ENCODE data around the gene MAGEB2.

MAGEB2 gene

DNA sequence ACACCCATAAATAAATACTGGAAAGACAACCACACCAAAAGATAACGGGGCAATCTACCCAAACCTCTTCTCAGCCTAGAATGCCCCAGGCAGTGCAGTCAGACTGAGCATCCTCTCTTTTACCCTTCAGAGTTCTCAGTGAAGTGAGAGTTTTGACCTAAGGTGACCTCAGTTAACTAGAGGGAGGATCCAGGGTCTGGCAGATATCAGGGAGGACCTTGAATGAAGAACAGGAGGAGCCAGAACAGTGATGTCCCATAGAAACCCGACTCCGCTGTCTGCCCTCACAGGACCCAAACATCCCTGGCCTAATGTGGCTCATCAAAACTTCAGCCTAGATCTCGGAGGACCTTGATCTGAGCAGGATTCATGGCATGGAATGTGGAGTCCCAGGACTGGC, 15.0 kb downstream of the MAGEB2 start, which contains the start of gene MAGEB3:
MAGEB3 (plus strand) TSS at position 263 of the 400 bp plus-strand sequence. CDS start 5,268 bp downstream, outside the sequence.
- H3K4me1 ChIP-seq (ENCODE audit: insufficient read depth, low read length, poor library complexity, severe bottlenecking): no peaks in the 10 kb centered on the region
- no peaks in the 10 kb centered on the region for H3K79me2 ChIP-seq (ENCODE audit: insufficient read depth, low read length)
- no peak within 1 kb of the TSS for H3K4me2 ChIP-seq (ENCODE audit: low read depth, low read length, poor library complexity, severe bottlenecking)
- no peak for TF ChIP-seq EZH2phosphoT487 (IDR thresholded peaks at IDR 0.05; ENCODE audit: borderline replicate concordance)
- TF ChIP-seq, protein P1, sequence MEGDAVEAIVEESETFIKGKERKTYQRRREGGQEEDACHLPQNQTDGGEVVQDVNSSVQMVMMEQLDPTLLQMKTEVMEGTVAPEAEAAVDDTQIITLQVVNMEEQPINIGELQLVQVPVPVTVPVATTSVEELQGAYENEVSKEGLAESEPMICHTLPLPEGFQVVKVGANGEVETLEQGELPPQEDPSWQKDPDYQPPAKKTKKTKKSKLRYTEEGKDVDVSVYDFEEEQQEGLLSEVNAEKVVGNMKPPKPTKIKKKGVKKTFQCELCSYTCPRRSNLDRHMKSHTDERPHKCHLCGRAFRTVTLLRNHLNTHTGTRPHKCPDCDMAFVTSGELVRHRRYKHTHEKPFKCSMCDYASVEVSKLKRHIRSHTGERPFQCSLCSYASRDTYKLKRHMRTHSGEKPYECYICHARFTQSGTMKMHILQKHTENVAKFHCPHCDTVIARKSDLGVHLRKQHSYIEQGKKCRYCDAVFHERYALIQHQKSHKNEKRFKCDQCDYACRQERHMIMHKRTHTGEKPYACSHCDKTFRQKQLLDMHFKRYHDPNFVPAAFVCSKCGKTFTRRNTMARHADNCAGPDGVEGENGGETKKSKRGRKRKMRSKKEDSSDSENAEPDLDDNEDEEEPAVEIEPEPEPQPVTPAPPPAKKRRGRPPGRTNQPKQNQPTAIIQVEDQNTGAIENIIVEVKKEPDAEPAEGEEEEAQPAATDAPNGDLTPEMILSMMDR (conservative IDR thresholded peaks at IDR 0.05; ENCODE audit: low read length): no peak
- no peak within 1 kb of the TSS for H2AFZ ChIP-seq (ENCODE audit: low read length)
- no peaks in the 10 kb centered on the region for H3K9me3 ChIP-seq (ENCODE audit: insufficient read depth, low read depth, low read length)
- no peak within 1 kb of the TSS for H3K4me3 ChIP-seq (ENCODE audit: low read length, poor library complexity, severe bottlenecking)
- H3K9ac ChIP-seq (ENCODE audit: low read depth, low read length, poor library complexity, severe bottlenecking): no peak within 1 kb of the TSS
- no peaks in the 10 kb centered on the region for H4K20me1 ChIP-seq (ENCODE audit: insufficient read depth, low read length, poor library complexity, severe bottlenecking)
- no peaks in the 10 kb centered on the region for H3F3A ChIP-seq (ENCODE audit: low read depth)
- H3K27me3 ChIP-seq (ENCODE audit: insufficient read depth, low read length, poor library complexity, severe bottlenecking): no peaks in the 10 kb centered on the region
- no peaks in the 10 kb centered on the region for H3K36me3 ChIP-seq (ENCODE audit: insufficient read depth, low read length)
- H3K9me2 ChIP-seq (replicated peaks; ENCODE audit: low read depth, low read length): no peaks in the 10 kb centered on the region

DNA sequence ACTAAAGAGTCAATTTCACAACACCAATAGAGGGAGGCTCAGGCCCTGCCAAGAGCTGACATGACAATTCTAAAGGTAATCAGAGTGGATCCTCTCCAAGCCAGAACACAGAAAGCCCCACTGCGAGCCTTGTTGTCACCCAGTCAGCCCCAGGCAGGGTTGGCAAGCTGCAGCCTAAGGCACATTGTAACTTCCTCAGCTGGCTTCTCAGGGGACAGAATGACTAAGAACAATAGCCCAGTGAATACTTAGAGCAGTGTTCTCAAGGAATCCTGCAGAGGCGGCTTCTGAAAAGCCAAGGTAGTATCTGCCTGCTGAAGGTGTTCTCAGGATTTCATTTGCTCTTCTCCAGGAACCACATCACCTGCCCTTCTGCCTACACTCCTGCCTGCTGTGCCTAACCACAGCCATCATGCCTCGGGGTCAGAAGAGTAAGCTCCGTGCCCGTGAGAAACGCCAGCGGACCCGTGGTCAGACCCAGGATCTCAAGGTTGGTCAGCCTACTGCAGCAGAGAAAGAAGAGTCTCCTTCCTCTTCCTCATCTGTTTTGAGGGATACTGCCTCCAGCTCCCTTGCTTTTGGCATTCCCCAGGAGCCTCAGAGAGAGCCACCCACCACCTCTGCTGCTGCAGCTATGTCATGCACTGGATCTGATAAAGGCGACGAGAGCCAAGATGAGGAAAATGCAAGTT, 26.5 kb downstream of the MAGEB2 start, which contains the start of gene MAGEB4:
MAGEB4 (plus strand) TSS at position 277 of the 692 bp plus-strand sequence; CDS start at position 413, 136 bp downstream.
- H3F3A ChIP-seq (ENCODE audit: low read depth): no peaks in the 10 kb centered on the region
- H3K9me2 ChIP-seq (replicated peaks; ENCODE audit: low read depth, low read length): no peaks in the 10 kb centered on the region
- no peaks in the 10 kb centered on the region for H3K9me3 ChIP-seq (ENCODE audit: insufficient read depth, low read depth, low read length)
- peak within 1 kb of the TSS; percentile 39; the same call in 1 of the 2 replicates for H2AFZ ChIP-seq (ENCODE audit: low read length)
- no peak for TF ChIP-seq EZH2phosphoT487 (IDR thresholded peaks at IDR 0.05; ENCODE audit: borderline replicate concordance)
- TF ChIP-seq, protein P1 (conservative IDR thresholded peaks at IDR 0.05; ENCODE audit: low read length): no peak
- no peaks in the 10 kb centered on the region for H3K79me2 ChIP-seq (ENCODE audit: insufficient read depth, low read length)
- no peak within 1 kb of the TSS for H3K4me2 ChIP-seq (ENCODE audit: low read depth, low read length, poor library complexity, severe bottlenecking)
- H3K4me3 ChIP-seq (ENCODE audit: low read length, poor library complexity, severe bottlenecking): no peak within 1 kb of the TSS
- H4K20me1 ChIP-seq (ENCODE audit: insufficient read depth, low read length, poor library complexity, severe bottlenecking): no peaks in the 10 kb centered on the region
- no peaks in the 10 kb centered on the region for H3K27me3 ChIP-seq (ENCODE audit: insufficient read depth, low read length, poor library complexity, severe bottlenecking)
- H3K36me3 ChIP-seq (ENCODE audit: insufficient read depth, low read length): no peaks in the 10 kb centered on the region
- H3K4me1 ChIP-seq (ENCODE audit: insufficient read depth, low read length, poor library complexity, severe bottlenecking): peaks cover 2% of the 10 kb centered on the region
- no peak within 1 kb of the TSS for H3K9ac ChIP-seq (ENCODE audit: low read depth, low read length, poor library complexity, severe bottlenecking)

DNA sequence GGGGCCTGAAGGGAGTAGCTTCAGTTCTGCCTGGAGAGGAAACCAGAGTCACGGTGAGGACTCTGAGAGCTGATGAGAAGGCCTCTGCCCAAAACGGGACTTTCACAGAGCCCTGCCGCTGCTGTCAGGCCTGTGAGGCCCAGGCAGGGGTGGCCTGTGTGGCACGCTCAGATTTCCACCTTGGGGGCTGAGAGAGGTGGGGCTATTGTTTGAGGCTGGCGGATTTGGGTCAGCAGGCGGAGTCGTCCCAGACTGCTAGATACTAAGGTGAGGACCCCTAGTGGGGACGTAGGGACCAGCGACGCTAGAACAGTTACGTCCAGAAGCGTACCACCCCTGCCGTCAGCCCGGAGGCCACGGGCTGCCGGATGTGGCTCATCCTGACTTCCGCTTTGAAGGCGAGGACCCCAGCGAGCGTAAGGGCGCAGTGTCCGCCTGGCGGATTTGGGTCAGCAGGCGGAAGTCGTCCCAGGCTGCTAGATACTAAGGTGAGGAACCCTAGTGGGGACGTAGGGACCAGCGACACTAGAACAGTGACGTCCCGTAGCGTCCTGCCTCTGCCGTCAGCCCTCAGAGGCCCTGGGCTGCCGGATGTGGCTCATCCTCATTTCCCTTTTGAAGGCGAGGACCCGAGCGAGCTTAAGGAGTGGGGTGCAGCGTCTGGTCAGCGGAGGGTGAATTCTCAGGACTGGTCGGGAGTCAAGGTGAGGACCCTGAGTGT, 31.6 kb downstream of the MAGEB2 start, which contains the start of gene MAGEB1:
MAGEB1 (plus strand) TSS at position 378 of the 721 bp plus-strand sequence. CDS start 3,348 bp downstream, outside the sequence.
- no peak for TF ChIP-seq EZH2phosphoT487 (IDR thresholded peaks at IDR 0.05; ENCODE audit: borderline replicate concordance)
- TF ChIP-seq, protein P1 (conservative IDR thresholded peaks at IDR 0.05; ENCODE audit: low read length): no peak
- no peaks in the 10 kb centered on the region for H4K20me1 ChIP-seq (ENCODE audit: insufficient read depth, low read length, poor library complexity, severe bottlenecking)
- no peak within 1 kb of the TSS for H2AFZ ChIP-seq (ENCODE audit: low read length)
- no peaks in the 10 kb centered on the region for H3K9me2 ChIP-seq (replicated peaks; ENCODE audit: low read depth, low read length)
- no peaks in the 10 kb centered on the region for H3K79me2 ChIP-seq (ENCODE audit: insufficient read depth, low read length)
- H3K4me1 ChIP-seq (ENCODE audit: insufficient read depth, low read length, poor library complexity, severe bottlenecking): peaks cover 2% of the 10 kb centered on the region
- no peak within 1 kb of the TSS for H3K9ac ChIP-seq (ENCODE audit: low read depth, low read length, poor library complexity, severe bottlenecking)
- no peaks in the 10 kb centered on the region for H3K9me3 ChIP-seq (ENCODE audit: insufficient read depth, low read depth, low read length)
- H3F3A ChIP-seq (ENCODE audit: low read depth): no peaks in the 10 kb centered on the region
- no peaks in the 10 kb centered on the region for H3K36me3 ChIP-seq (ENCODE audit: insufficient read depth, low read length)
- no peaks in the 10 kb centered on the region for H3K27me3 ChIP-seq (ENCODE audit: insufficient read depth, low read length, poor library complexity, severe bottlenecking)
- no peak within 1 kb of the TSS for H3K4me2 ChIP-seq (ENCODE audit: low read depth, low read length, poor library complexity, severe bottlenecking)
- no peak within 1 kb of the TSS for H3K4me3 ChIP-seq (ENCODE audit: low read length, poor library complexity, severe bottlenecking)

Data from Loucy (cell line).